Effector memory CD8-positive, alpha-beta T cell (primary cell): ENCODE results near the gene DOK5.

Source experiments
- ATAC-seq: fragments of 150-1000 bp; cut with Tn5 transposase; replicated peaks from 2 replicates; pipeline ENCODE4 v1.10.0; 2021; ENCODE audit warnings: mild to moderate bottlenecking, moderate library complexity
- DNase-seq, 3 experiments: peaks; one replicate each; pipeline ENCODE4 v3.0.0; 2021
- H3K27ac Mint-ChIP-seq, 2 donors: one replicate each; pipeline ENCODE4 v1.8.0; 2022; ENCODE audit warnings: mild to moderate bottlenecking in 2 of 2, mixed read lengths in 2 of 2, moderate library complexity in 2 of 2
- H3K27me3 Mint-ChIP-seq, 2 donors: one replicate each; pipeline ENCODE4 v1.8.0; 2022; ENCODE audit warnings: mixed read lengths in 2 of 2
- H3K36me3 Mint-ChIP-seq: one replicate; pipeline ENCODE4 v1.8.0; 2022; ENCODE audit warnings: mild to moderate bottlenecking, moderate library complexity, mixed read lengths; ENCODE audit not compliant: insufficient read depth
- H3K4me1 Mint-ChIP-seq, 2 donors: one replicate each; pipeline ENCODE4 v1.8.0; 2022; ENCODE audit warnings: low read depth in 2 of 2, mixed read lengths in 2 of 2
- H3K4me3 Mint-ChIP-seq, 2 donors: one replicate each; pipeline ENCODE4 v1.8.0; 2022; ENCODE audit warnings: mild to moderate bottlenecking in 2 of 2, mixed read lengths in 2 of 2, moderate library complexity in 2 of 2
- H3K9me3 Mint-ChIP-seq, 2 donors: one replicate each; pipeline ENCODE4 v1.8.0; 2022; ENCODE audit warnings: mixed read lengths in 2 of 2

DOK5 gene

GRCh38 chr20:54601831-54602515 lies 126.6 kb downstream of the DOK5 start:
- DNase-seq (no peak), ATAC-seq (no peak)
- H3K36me3 Mint-ChIP-seq = no peaks in the 10 kb centered on the region
- H3K27ac Mint-ChIP-seq = no peak overlapping the region
- H3K4me3 Mint-ChIP-seq = no peak overlapping the region
- no peaks in the 10 kb centered on the region for H3K4me1 Mint-ChIP-seq
- peaks cover 0 to 6% of the 10 kb centered on the region in 2 donors for H3K9me3 Mint-ChIP-seq
- H3K27me3 Mint-ChIP-seq = no peaks in the 10 kb centered on the region

DNA sequence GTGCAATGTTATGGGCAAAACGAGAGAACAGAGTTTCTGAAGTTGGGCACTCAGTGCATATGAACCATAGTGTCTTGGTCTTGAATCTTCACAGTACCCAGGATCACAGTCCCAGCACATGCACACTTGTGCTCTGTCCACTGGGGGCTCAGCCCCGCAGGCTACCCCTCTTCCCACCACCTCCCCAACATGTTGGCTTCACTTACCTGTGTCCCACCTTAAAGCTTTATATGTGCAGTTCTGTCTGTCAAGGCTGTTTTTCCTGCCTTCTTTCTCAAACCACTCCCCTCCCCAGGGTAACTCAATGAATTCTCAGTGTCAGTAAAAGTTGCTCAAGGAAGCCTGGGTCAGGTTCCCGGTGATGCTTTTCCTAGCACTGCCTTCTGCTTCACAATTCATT lies 129.9 kb downstream of the DOK5 start:
- no peak overlapping the region for H3K27ac Mint-ChIP-seq
- H3K9me3 Mint-ChIP-seq = peaks cover 0 to 2% of the 10 kb centered on the region in 2 donors
- DNase-seq = no peak
- no peak for ATAC-seq
- no peak overlapping the region for H3K4me3 Mint-ChIP-seq
- no peaks in the 10 kb centered on the region for H3K27me3 Mint-ChIP-seq
- H3K36me3 Mint-ChIP-seq = no peaks in the 10 kb centered on the region
- no peaks in the 10 kb centered on the region for H3K4me1 Mint-ChIP-seq

GRCh38 chr20:54606380-54606779 lies 131.0 kb downstream of the DOK5 start:
- no peak for DNase-seq

DNA sequence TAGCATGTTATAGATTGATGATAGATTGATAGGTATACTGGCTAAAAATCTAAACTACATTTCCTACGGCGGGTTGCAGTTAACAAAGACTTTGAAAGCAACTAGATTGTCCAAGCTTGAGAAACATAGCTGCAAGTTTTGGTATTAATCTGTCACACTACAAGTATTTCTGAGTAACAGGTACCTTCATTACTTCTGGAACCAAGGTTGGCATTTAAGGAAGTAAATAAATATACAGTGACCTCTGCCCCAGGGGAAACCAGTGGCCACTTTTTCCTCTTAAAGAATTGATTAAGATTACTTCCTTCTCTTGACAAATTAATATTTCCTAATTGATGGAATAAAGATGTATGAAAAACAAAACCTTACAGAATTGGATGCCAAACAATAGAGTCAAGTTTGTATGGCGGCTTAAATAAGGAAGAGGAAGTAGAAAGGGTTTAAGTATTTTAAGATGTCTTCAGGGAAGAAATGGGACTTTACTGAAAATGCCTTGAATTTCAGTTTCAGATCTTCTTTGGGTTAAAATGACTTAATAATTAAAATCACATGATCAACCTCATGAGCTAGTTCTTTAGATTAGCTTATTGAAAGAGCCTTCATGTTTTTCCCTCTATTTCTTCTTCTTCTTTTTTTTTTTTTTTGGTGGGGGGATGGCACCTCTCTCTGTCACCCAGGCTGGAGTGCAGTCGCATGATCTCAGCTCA lies 132.8 kb downstream of the DOK5 start:
- ATAC-seq = no peak
- H3K36me3 Mint-ChIP-seq = no peaks in the 10 kb centered on the region
- H3K9me3 Mint-ChIP-seq = peaks cover 0 to 2% of the 10 kb centered on the region in 2 donors
- H3K27ac Mint-ChIP-seq = no peak overlapping the region
- no peaks in the 10 kb centered on the region for H3K4me1 Mint-ChIP-seq
- no peak for DNase-seq
- H3K27me3 Mint-ChIP-seq = no peaks in the 10 kb centered on the region
- no peak overlapping the region for H3K4me3 Mint-ChIP-seq

More at GRCh38 chr20:54606380-54606779, 131.0 kb downstream of the DOK5 start:
- peaks cover 0 to 2% of the 10 kb centered on the region in 2 donors for H3K9me3 Mint-ChIP-seq
- H3K4me3 Mint-ChIP-seq = no peak overlapping the region
- no peaks in the 10 kb centered on the region for H3K27me3 Mint-ChIP-seq
- no peak for ATAC-seq
- H3K4me1 Mint-ChIP-seq = no peaks in the 10 kb centered on the region
- no peak overlapping the region for H3K27ac Mint-ChIP-seq
- no peaks in the 10 kb centered on the region for H3K36me3 Mint-ChIP-seq

GRCh38 chr20:54608943-54609342 lies 133.6 kb downstream of the DOK5 start:
- H3K4me3 Mint-ChIP-seq = no peak overlapping the region
- peaks cover 0 to 2% of the 10 kb centered on the region in 2 donors for H3K9me3 Mint-ChIP-seq
- no peaks in the 10 kb centered on the region for H3K36me3 Mint-ChIP-seq
- DNase-seq (no peak), ATAC-seq (no peak)
- H3K4me1 Mint-ChIP-seq = no peaks in the 10 kb centered on the region
- H3K27ac Mint-ChIP-seq = no peak overlapping the region
- no peaks in the 10 kb centered on the region for H3K27me3 Mint-ChIP-seq

GRCh38 chr20:54611708-54612412 lies 136.5 kb downstream of the DOK5 start:
- no peaks in the 10 kb centered on the region for H3K36me3 Mint-ChIP-seq
- no peak for DNase-seq
- H3K27me3 Mint-ChIP-seq = no peaks in the 10 kb centered on the region
- H3K4me3 Mint-ChIP-seq = no peak overlapping the region
- H3K9me3 Mint-ChIP-seq = no peaks in the 10 kb centered on the region
- ATAC-seq = no peak
- no peak overlapping the region for H3K27ac Mint-ChIP-seq
- no peaks in the 10 kb centered on the region for H3K4me1 Mint-ChIP-seq

DNA sequence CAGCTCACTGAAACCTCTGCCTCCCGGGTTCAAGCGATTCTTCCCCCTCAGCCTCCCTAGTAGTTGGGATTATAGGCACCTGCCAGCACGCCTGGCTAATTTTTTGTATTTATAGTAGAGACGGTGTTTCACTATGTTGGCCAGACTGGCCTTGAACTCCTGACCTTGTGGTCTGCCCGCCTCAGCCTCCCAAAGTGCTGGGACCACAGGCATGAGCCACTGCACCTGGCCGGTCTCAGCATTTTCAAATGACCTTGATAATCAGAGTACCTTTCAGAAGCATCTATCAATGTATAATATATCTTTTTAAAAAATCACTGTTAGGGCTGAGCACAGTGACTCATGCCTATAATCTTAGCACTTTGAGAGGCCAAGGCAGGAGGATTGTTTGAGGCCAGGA lies 143.0 kb downstream of the DOK5 start:
- ATAC-seq = no peak
- no peaks in the 10 kb centered on the region for H3K9me3 Mint-ChIP-seq

GRCh38 chr20:54619181-54619580 lies 143.8 kb downstream of the DOK5 start:
- ATAC-seq (no peak), DNase-seq (no peak)
- no peak overlapping the region for H3K4me3 Mint-ChIP-seq
- no peak overlapping the region for H3K27ac Mint-ChIP-seq
- no peaks in the 10 kb centered on the region for H3K4me1 Mint-ChIP-seq
- H3K36me3 Mint-ChIP-seq = peaks cover 3% of the 10 kb centered on the region
- H3K27me3 Mint-ChIP-seq = no peaks in the 10 kb centered on the region
- no peaks in the 10 kb centered on the region for H3K9me3 Mint-ChIP-seq

More for the DNA sequence above, 143.0 kb downstream of the DOK5 start:
- Mint-ChIP-seq H3K27me3 (no peaks in the 10 kb centered on the region), H3K36me3 (peaks cover 3% of the 10 kb centered on the region), H3K4me3 (no peak overlapping the region), H3K4me1 (no peaks in the 10 kb centered on the region), H3K27ac (no peak overlapping the region)
- no peak for DNase-seq

DNA sequence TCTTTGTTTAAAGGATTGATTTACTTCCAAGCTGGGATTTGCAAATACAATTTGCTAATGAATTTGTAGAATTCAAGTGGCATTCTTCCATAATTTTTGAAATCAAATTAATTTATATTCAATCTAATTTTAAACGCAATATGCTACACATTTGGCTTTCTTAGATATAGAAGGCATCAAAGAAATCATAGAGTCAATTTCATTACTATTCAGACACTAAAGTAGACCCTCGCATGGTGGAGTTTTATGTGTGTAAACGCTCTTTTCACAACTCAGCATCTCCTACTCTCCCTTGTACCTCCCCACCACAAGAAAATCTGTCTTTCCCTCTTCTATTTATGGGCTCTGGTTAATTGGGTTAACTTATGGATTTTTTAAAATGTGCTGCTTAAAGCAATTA lies 144.3 kb downstream of the DOK5 start:
- Mint-ChIP-seq H3K27ac (no peak overlapping the region), H3K9me3 (no peaks in the 10 kb centered on the region), H3K4me1 (no peaks in the 10 kb centered on the region), H3K27me3 (no peaks in the 10 kb centered on the region), H3K36me3 (peaks cover 3% of the 10 kb centered on the region), H3K4me3 (no peak overlapping the region)
- no peak for DNase-seq
- ATAC-seq = no peak

DNA sequence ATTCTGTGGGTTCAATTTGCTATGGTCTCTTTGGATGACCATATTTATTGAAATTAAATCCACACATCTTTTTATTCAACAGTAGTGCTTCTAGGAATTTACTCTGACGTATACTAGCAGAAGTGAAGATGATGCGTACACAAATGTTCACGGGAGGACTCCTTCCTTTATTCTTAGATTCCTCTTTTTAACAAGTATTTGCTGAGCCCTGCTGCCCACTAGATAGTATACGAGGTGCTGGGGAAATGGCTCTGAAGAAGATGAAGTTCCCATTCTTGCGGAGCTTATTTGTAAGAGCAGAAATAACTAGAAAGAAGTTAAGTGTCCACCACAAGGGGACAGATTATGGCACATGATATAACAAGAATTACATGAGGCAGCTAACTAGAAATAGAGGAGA lies 145.2 kb downstream of the DOK5 start:
- no peaks in the 10 kb centered on the region for H3K4me1 Mint-ChIP-seq
- no peak overlapping the region for H3K27ac Mint-ChIP-seq
- H3K9me3 Mint-ChIP-seq = no peaks in the 10 kb centered on the region
- H3K36me3 Mint-ChIP-seq = peaks cover 3% of the 10 kb centered on the region
- no peak overlapping the region for H3K4me3 Mint-ChIP-seq
- ATAC-seq (no peak), DNase-seq (no peak)
- H3K27me3 Mint-ChIP-seq = no peaks in the 10 kb centered on the region

- ATAC-seq = no peak
- no peak for DNase-seq
Observed at GRCh38 chr20:54622333-54623295, 147.2 kb downstream of the DOK5 start.

GRCh38 chr20:54623991-54624569 lies 148.7 kb downstream of the DOK5 start:
- Mint-ChIP-seq H3K9me3 (no peaks in the 10 kb centered on the region), H3K27me3 (peaks cover 0 to 8% of the 10 kb centered on the region in 2 donors), H3K36me3 (peaks cover 3% of the 10 kb centered on the region), H3K27ac (no peak overlapping the region), H3K4me3 (no peak overlapping the region), H3K4me1 (no peaks in the 10 kb centered on the region)
- ATAC-seq (no peak), DNase-seq (no peak)

More at GRCh38 chr20:54622333-54623295, 147.2 kb downstream of the DOK5 start:
- no peak overlapping the region for H3K4me3 Mint-ChIP-seq
- H3K9me3 Mint-ChIP-seq = no peaks in the 10 kb centered on the region
- H3K4me1 Mint-ChIP-seq = no peaks in the 10 kb centered on the region
- no peak overlapping the region for H3K27ac Mint-ChIP-seq
- H3K36me3 Mint-ChIP-seq = peaks cover 3% of the 10 kb centered on the region
- H3K27me3 Mint-ChIP-seq = peaks cover 0 to 7% of the 10 kb centered on the region in 2 donors
